HPDE6-E6E7 (cell line): Measurements from ENCODE around the gene RPL29.

Source experiments
- DNase-seq: peaks from one replicate; pipeline ENCODE4 v3.0.0; 2011; ENCODE audit warnings: missing footprints; ENCODE audit errors: extremely low spot score

RPL29 gene

GRCh38 chr3:51982838-51983577, 12.7 kb downstream of the RPL29 start, which contains the start of gene ACY1:
Gene ACY1, plus strand, starts transcription at chr3:51983535. Its CDS starts 530 bp downstream, at chr3:51984065.
- peak; percentile 81 for DNase-seq

DNA sequence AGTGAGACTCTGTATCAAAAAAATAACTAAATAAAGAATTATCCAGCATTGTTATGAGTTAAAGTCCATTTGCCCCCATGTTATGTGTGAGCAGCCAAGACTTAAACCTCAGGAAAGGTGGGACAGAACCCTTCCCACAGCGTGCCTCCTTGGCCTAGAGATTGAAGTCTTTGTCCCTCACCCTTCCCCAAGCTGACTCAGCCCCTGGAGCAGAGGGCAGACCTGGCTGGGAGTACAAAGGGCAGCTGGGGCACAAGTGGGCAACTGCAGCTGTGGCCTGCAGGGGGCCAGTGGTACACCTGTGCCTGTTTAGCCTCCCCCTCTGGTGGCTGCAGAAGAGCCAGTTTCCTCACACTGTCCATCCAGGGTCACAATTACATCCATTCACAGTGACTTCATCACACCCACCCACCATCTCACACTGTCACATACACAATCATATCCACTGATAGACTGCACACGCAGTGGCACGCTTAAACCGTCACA, 13.3 kb downstream of the RPL29 start:
- DNase-seq = peak; percentile 32

DNA sequence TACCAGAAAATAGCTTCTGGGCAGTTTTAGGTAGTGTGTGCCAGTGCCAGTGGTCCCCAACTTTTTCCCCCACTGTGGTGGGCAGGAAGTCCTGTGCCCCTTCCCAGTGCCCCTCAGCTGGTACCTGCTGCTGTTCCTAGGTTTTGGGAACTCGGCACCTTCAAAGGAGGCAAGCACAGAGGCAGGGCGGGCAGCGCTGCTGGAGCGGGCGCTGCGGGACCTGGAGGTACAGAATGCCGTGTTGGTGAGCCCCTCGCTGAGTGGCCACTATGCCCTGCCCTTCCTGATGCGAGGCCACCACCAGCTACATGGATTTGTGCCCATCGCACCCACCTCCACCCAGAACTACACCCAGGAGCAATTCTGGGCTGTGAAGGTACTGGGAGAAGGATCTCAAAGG, 15.4 kb downstream of the RPL29 start:
- no peak for DNase-seq

- no peak for DNase-seq
Measured at GRCh38 chr3:51978143-51978502, 17.6 kb downstream of the RPL29 start.

GRCh38 chr3:51977446-51978142, 18.1 kb downstream of the RPL29 start:
- DNase-seq = no peak

DNA sequence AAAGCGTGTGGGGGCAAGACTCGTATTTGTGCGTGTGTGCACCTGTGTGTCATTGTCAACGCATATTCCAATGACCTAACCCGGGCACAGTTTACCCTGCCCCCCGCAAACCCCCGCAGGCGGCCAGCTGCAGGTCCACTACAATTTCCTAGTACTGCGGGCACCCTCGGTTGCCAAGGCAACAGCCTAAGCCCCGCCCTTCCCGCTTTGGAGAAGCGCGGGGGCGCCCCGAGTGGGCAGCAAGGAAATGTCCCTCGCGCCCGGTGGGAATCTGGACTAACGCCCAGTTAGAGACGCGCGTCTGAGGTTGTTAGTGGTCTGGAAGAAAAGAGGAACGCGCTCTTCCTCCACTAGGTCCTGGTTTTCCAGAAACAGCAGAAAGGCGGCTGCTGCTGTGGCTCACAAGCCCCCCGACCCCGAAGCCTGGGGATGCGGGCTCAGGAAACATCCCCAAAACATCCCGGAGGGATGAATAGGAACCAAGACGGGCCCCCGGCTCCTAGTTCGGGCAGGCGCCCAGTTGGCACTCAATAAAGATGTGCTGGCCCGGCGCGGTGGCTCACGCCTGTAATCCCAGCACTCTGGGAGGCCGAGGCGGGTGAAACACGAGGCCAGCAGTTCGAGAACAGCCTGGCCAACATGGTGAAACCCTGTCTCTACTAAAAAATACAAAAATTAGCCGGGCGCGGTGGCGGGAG, 19.7 kb downstream of the RPL29 start:
- no peak for DNase-seq

- DNase-seq = peak; percentile 55
Measured at GRCh38 chr3:51974963-51975851, 20.5 kb downstream of the RPL29 start, which contains the start of gene ABHD14A. Gene ABHD14A, plus strand, starts transcription at chr3:51975064. Its CDS starts 72 bp downstream, at chr3:51975136.

DNA sequence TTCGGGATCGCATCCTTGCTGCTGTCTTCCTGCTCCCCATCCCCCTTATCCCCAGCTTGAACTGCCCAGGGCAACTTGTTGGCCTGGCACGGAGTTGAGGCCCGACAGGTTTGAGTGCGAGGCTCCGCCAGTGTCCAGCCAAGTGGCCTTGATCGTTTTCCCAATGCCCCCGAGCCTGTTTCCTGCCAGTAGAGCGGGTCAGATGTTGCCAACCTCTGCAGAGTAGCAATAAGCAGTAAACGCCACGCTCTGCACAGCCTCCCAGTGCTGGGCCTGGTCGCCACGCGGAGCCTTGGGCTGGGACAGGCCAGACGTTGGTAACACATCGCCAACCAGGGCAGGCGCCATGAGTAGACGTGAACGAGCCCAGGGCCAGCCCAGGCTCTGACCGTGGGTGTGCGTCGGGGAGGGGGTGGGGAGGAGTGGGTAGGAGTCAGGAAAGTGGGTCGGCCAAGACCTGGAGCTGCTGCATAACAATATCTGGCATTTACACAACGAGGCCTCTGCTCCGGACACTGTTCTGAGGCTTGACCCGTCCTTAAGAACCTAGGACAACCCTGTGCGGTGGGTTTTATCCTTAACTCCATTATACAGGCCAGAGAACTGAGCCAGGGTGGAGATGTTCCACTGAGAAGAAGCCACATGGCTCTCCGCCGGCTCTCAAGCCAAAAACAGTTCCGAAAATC, 21.3 kb downstream of the RPL29 start:
- no peak for DNase-seq

DNA sequence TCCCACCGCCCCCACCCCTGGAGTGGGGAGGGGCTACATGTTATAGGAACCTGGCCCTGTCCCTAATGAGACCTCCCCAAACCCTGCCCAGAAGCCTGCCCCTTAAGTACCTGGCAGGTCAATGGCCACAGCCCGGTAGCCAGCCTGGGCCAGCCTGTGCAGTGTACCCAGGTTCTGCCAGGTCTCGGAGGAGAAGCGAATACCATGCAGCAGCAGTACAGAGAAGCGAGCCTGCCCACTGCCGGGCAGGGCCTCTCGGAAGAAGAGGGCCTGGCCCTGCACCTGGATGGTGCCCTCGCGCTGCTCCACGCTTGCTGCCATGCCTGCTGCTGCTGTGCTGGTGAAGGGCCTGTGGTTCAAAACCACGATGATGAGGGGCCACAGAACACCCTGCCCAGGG, 24.3 kb downstream of the RPL29 start:
- no peak for DNase-seq

DNA sequence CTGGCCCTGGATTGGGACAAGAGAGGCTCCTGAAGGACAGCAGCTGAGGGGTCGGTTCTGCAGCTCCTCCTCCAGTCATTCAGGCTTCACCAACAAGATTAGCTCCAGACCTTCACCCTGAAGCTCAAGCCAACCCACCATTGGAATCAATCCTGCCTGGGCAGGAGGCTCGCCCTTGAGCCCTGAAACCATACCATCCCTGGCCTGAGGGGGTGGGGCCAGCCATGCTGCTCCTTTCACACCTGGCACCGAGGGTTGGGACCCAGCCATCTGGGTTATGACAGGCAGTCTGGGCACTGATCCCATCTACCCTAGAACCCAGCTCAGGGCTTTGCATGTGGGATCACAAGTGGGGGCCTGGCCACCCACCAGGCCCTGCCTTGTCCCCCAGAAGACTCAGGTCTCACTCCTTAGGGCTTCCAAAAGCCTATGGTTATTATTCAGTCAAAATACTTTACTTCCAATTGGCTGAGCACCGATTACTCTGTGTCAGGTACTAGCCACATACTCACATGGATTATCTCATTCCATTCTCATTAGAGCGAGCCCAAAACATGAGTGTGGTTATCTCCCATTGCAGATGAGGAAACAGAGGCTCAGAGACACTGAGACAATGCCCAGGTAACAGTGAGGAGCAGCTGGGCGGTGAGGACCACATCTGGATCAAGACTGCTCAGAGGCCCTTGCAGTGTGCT, 24.9 kb downstream of the RPL29 start:
- no peak for DNase-seq

DNA sequence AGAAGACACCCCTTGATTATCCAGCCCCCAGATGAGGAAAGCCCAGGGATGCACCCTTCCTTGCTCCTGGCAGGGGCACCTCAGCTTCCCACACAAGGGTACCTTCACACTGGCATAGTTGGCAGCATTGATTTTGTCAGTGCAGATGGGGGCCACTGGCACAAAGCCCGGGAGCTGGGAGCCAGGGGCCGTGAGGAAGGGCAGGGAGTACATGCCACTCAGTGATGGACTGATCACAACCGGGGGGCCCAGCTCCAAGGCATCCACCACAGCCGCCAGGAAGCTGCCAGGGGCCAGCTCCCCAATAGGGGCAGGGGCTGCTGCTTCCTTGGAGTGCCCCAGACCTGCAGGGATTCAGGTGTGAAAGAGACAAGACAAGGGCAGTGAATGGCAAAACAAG, 25.9 kb downstream of the RPL29 start:
- no peak for DNase-seq

DNA sequence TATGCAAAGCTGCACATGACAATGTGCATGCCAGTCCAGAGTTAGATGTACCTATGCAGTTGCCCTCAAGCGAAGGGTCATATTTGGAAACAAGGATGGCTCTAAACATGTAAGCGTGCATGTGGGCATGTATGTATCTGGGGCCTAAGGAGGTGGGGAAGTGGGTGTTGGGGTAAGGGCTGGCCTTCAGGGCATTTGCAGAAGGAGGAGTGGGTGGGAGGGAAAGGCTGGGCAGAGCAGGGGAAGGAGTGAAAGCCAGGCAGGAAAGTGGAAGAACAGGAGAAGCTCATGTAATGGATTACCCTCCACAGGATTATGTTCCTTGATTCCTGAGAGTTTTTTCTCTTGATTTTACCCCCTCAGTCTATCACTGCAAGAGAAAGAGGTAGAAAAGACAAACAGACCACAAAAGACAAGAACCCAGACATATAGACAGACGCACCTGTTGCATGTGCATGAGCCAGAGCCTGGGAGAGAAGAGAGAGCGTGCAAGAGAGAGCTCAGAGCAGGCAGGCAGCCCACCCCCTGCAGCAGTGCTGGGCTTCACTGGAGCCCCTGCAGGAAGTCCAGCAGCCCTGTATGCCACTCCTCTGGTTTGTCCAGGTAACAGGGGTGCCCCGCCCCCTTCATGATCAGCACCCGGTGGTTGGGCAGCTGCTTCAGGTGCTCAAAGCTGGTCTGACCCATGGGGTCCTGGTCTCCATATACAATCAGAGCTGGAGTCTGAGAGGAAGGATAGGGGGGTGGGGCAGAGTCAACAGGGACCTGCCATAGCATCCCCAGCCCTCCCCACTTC, 26.6 kb downstream of the RPL29 start:
- no peak for DNase-seq

GRCh38 chr3:51968170-51968775, 27.4 kb downstream of the RPL29 start:
- no peak for DNase-seq

DNA sequence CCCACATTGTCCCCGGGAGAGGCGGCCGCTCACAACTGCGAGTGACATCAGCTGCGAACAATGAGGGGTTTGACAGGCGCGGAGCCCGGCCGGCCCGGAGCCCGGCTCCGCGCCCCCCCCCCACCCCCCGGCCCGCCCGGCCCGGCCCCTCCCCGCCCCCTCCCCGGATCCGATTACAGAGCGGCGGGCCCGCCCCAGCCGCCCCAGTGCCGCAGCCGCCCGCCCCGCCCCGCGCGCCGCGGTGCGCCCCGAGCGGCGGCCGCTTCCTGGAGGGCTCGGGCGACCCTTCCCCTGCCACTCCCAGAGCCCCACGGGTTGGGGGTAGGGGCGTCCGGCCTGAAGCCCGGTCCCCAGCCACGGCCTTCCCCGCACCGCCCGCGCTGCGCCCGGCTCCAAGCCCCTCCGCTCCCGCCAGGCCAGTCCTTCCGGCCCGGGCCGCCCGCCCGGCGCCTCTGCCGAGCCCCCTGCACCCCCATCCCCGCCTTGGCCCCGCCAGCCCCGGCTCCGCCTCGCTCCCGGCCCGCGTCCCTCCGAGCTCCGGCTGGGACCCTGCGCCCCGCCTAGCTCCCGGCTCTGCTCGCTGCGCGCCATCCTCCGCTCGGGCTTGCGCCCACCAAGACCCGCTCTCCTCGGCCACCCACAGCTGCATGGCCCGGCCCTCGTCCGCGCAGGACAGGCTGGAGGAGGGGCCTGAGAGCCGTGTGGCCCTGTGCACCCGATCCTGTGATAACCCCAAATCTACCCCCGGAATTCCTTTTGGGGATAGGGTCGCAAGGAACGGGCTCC, 28.1 kb downstream of the RPL29 start, which contains the start of gene PCBP4:
Gene PCBP4 (minus strand): TSS at position 71 of the 786 bp plus-strand sequence. CDS start 6,214 bp downstream, outside the sequence.
- DNase-seq = no peak

DNA sequence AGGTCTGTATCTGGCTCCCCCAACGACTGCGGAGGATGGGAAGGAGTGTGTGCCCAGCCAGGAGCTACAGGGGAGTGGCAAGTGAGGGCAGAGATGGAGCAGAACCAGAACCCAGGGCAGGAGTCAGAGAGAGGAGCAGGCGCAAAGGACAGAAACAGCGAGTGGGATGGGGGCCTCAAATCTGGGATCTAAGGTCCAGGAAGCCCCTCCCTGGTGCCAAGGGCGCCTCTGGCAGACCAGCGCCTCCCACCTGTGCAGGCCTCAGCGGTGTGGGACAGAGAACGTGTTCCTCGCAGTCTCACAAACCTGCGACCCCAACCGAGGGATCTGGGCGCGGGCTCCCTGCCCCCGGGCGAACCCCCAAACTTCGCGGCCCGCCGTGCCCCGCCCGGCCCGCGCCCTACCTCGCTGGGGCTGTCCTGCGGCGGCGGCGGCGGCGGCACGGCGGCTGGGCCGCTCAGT, 28.7 kb downstream of the RPL29 start:
- no peak for DNase-seq

- DNase-seq = no peak
Measured at GRCh38 chr3:51966486-51966885, 29.2 kb downstream of the RPL29 start.

GRCh38 chr3:51966016-51966415, 29.7 kb downstream of the RPL29 start:
- DNase-seq = no peak

DNA sequence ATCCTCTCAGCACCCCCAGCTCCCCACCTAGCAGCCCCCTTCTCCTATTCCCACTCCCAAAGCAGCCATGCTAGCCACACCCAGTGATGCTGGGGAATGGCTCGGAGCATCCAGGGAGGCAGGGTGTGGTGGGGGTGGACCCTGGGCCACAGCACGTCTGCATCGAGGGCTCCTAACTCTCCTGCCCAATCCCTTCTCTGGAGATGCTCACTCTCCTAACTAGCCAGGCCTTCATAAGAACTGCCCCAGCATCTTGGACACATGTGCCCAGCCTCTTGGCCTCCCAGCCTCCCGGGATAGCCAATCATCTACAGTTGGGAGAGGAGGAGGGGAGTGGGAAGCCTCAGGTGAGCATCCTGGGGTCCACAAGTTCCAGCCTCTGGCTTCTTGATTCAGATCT, 31.2 kb downstream of the RPL29 start:
- DNase-seq = no peak
